KMS-11 (cell line): ENCODE data around the gene CFAP299.

Source experiments
- H2AFZ ChIP-seq: fragments of 200-600 bp; sonication (generic); 2 replicates; pipeline ENCODE4 v1.6.1; 2016; ENCODE audit warnings: antibody characterized with exemption, mixed run types, low read depth
- H3K27ac ChIP-seq: fragments of 200-600 bp; sonication (generic); 2 replicates; pipeline ENCODE4 v1.6.1; 2016; ENCODE audit warnings: mild to moderate bottlenecking, mixed run types
- H3K27me3 ChIP-seq: fragments of 200-600 bp; sonication (generic); 2 replicates; pipeline ENCODE4 v1.6.1; 2017; ENCODE audit warnings: mild to moderate bottlenecking, low read depth, mixed run types, moderate library complexity; ENCODE audit not compliant: insufficient read depth
- H3K36me3 ChIP-seq: fragments of 200-600 bp; sonication (generic); 2 replicates; pipeline ENCODE4 v1.6.1; 2017; ENCODE audit warnings: mild to moderate bottlenecking, mixed run types; ENCODE audit not compliant: insufficient read depth
- H3K4me1 ChIP-seq: fragments of 200-600 bp; sonication (generic); 2 replicates; pipeline ENCODE4 v1.6.1; 2016; ENCODE audit warnings: mild to moderate bottlenecking, low read depth, mixed run types; ENCODE audit not compliant: poor library complexity, severe bottlenecking
- H3K4me2 ChIP-seq: fragments of 200-600 bp; sonication (generic); 2 replicates; pipeline ENCODE4 v1.7.0; 2016; ENCODE audit warnings: mild to moderate bottlenecking, mixed run types
- H3K4me3 ChIP-seq: fragments of 200-600 bp; sonication (generic); IDR thresholded peaks from 2 replicates; pipeline ENCODE4 v1.6.1; 2017; ENCODE audit warnings: low read depth, low read length, mixed read lengths; ENCODE audit not compliant: insufficient read depth
- H3K79me2 ChIP-seq: fragments of 200-600 bp; sonication (generic); 2 replicates; pipeline ENCODE4 v1.6.1; 2016; ENCODE audit warnings: low read depth, mixed run types; ENCODE audit not compliant: insufficient read depth
- H3K9ac ChIP-seq: fragments of 200-600 bp; sonication (generic); 2 replicates; pipeline ENCODE4 v1.6.1; 2016; ENCODE audit warnings: mild to moderate bottlenecking, mixed run types
- H4K20me1 ChIP-seq: fragments of 200-600 bp; sonication (generic); 2 replicates; pipeline ENCODE4 v1.6.1; 2016; ENCODE audit warnings: mild to moderate bottlenecking, mixed run types; ENCODE audit not compliant: insufficient read depth
- TF ChIP-seq, protein P1 (sequence below): fragments of 200-600 bp; sonication (generic); conservative IDR thresholded peaks from 2 replicates; pipeline ENCODE4 v1.6.1; 2017; ENCODE audit warnings: low read depth, mild to moderate bottlenecking, antibody characterized with exemption, low read length, moderate library complexity, mixed read lengths

Gene CFAP299

GRCh38 chr4:80331693-80332092, 3.8 kb upstream of the CFAP299 start:
- H3K79me2 ChIP-seq: no peaks in the 10 kb centered on the region
- TF ChIP-seq, protein P1, sequence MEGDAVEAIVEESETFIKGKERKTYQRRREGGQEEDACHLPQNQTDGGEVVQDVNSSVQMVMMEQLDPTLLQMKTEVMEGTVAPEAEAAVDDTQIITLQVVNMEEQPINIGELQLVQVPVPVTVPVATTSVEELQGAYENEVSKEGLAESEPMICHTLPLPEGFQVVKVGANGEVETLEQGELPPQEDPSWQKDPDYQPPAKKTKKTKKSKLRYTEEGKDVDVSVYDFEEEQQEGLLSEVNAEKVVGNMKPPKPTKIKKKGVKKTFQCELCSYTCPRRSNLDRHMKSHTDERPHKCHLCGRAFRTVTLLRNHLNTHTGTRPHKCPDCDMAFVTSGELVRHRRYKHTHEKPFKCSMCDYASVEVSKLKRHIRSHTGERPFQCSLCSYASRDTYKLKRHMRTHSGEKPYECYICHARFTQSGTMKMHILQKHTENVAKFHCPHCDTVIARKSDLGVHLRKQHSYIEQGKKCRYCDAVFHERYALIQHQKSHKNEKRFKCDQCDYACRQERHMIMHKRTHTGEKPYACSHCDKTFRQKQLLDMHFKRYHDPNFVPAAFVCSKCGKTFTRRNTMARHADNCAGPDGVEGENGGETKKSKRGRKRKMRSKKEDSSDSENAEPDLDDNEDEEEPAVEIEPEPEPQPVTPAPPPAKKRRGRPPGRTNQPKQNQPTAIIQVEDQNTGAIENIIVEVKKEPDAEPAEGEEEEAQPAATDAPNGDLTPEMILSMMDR: no peak
- H3K27me3 ChIP-seq: no peaks in the 10 kb centered on the region
- H3K27ac ChIP-seq: no peak overlapping the region
- no peak overlapping the region for H3K4me2 ChIP-seq
- no peak overlapping the region for H3K9ac ChIP-seq
- no peak overlapping the region for H2AFZ ChIP-seq
- H3K4me3 ChIP-seq: no peak overlapping the region
- H3K36me3 ChIP-seq: no peaks in the 10 kb centered on the region
- H3K4me1 ChIP-seq: peaks cover 13% of the 10 kb centered on the region
- no peaks in the 10 kb centered on the region for H4K20me1 ChIP-seq

- no peaks in the 10 kb centered on the region for H4K20me1 ChIP-seq
Measured at GRCh38 chr4:80333121-80333520, 2.4 kb upstream of the CFAP299 start.

GRCh38 chr4:80334568-80334967, 962 bp upstream of the CFAP299 start:
- peak overlapping the region; percentile 97 for H3K4me2 ChIP-seq
- H4K20me1 ChIP-seq: no peaks in the 10 kb centered on the region
- no peak overlapping the region for H3K9ac ChIP-seq
- H3K27ac ChIP-seq: no peak overlapping the region
- H3K4me1 ChIP-seq: peaks cover 13% of the 10 kb centered on the region
- no peaks in the 10 kb centered on the region for H3K79me2 ChIP-seq
- no peaks in the 10 kb centered on the region for H3K36me3 ChIP-seq
- no peaks in the 10 kb centered on the region for H3K27me3 ChIP-seq
- TF ChIP-seq, protein P1: no peak
- no peak overlapping the region for H3K4me3 ChIP-seq
- H2AFZ ChIP-seq: no peak overlapping the region

More at GRCh38 chr4:80333121-80333520, 2.4 kb upstream of the CFAP299 start:
- Histone ChIP-seq H3K27me3 (no peaks in the 10 kb centered on the region), H2AFZ (no peak overlapping the region), H3K79me2 (no peaks in the 10 kb centered on the region), H3K9ac (no peak overlapping the region), H3K27ac (no peak overlapping the region), H3K4me3 (no peak overlapping the region), H3K36me3 (no peaks in the 10 kb centered on the region), H3K4me2 (no peak overlapping the region), H3K4me1 (peaks cover 13% of the 10 kb centered on the region)
- TF ChIP-seq, protein P1: no peak

DNA sequence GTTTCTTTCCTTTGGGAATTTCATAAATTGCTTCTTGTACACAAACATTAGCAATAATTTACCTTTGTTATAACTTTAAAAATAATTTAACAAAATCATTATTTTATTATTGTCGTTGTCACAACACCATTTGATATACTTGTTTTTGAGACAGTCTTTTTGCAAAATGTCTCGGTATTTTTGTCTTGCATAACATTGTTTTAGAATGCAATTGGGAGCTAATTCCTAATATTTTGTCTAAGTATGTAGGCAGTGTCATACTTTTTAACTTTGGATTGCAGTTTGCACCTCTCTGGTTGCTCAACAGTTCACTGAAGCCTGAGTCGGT, 340 bp upstream of the CFAP299 start:
- Histone ChIP-seq H3K4me1 (peaks cover 13% of the 10 kb centered on the region), H3K27ac (no peak overlapping the region), H3K9ac (peak overlapping the region; percentile 31; the same call in 1 of the 2 replicates), H3K4me3 (no peak overlapping the region), H3K79me2 (no peaks in the 10 kb centered on the region), H3K27me3 (no peaks in the 10 kb centered on the region), H3K36me3 (no peaks in the 10 kb centered on the region), H2AFZ (peak overlapping the region; percentile 97), H4K20me1 (no peaks in the 10 kb centered on the region), H3K4me2 (peak overlapping the region; percentile 97)
- TF ChIP-seq, protein P1: no peak
